ENCODE results near the gene TMEM200A. TPM values are rescaled to one million over a fixed set of nuclear protein-coding genes. Genes with fewer than 3 reads are reported as not detected.

TMEM200A gene
- total RNA-seq (0.74 and 0.75 TPM in 2 replicates), polyA plus RNA-seq (0.51 and 0.58 TPM in 2 replicates), polyA minus RNA-seq (1.0 and 1.5 TPM in 2 replicates), Bru-seq, nascent RNA (percentile 33 among the genes with signal in this experiment), BruChase-seq, experiment 1, labeled RNA remaining after a 6-hour chase (percentile 28 among the genes with signal in this experiment), BruChase-seq, experiment 2, labeled RNA remaining after a 2-hour chase (percentile 34 among the genes with signal in this experiment)
- polyA plus RNA-seq (2011; cell fraction: cytosol; rRNA removed) = 0.73 and 0.76 TPM in 2 replicates
- 0.34 and 0.78 TPM in 2 replicates for polyA plus RNA-seq (2011; cell fraction: nucleus; rRNA removed)
- polyA plus RNA-seq (2012) = 1.8 and 10.8 TPM in 2 replicates
- polyA minus RNA-seq (2011; cell fraction: cytosol; rRNA and poly(A)+ RNA removed) = not detected
- polyA minus RNA-seq (2011; cell fraction: nucleus; rRNA and poly(A)+ RNA removed) = 0.82 and 0.87 TPM in 2 replicates
- long read RNA-seq, partial matches to known transcripts = 0 of 2 reads
- long read RNA-seq, other reads (novel, unspliced or antisense) = 1 of 2 reads

DNA sequence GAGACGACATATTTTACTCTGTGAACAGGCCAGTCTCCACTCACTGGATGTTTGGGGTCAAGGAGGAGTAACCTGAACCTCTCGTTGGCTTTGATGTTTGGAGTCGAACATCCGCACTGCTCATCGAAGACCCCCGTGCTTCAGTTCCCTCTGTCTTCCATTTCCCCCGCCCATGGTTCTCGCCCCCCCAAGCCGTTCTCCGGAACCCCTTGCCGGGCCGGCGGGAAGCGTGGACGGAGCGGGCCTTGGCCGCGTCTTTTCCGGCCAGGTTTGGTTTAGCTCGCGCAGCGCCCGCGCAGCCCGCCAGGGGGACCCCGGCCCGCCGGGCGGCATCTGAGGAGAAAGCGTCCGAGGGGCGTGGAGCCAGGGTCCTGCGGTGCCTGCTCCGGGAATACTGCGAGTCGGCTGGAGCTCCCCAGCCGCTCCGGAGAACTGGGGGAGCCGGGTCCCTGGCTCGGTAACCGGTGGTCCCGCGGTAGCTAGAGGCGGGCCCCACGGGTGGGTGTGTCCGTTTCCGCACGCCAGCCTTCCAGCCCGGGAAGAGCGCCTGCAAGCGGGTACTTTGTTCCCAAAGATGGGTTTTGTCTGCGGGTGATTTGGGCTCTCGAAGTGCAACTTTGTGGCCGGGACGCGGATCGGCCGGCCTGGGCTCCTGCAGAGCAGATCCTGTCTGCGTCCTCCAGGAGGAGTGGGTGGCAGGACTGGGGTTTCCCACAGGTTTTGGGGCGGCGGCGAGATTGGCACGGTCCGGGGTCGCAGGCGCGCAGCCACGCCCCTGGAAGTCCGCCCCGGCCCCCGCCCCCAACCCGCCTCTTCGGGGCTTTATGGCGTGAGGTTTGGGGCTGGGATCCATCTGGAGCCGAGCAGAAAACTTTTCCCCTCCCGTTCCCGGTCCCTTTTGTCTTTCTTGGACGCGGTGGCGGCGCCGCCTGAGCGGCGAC is at the start of gene TMEM200A:
TMEM200A (plus strand) TSS at position 852 of the 941 bp plus-strand sequence. CDS start 74,406 bp downstream, outside the sequence.
- TF ChIP-seq EZH2 (IDR thresholded peaks at IDR 0.05; ENCODE audit: borderline replicate concordance, low read depth, low read length, severe bottlenecking) (peak; percentile 25), POLR2AphosphoS5 (IDR thresholded peaks at IDR 0.05; ENCODE audit: insufficient read depth, low read depth, low read length) (no peak), GATA2 (IDR thresholded peaks at IDR 0.05; ENCODE audit: insufficient read depth, insufficient read length, low read depth, low read length) (no peak), JUN (IDR thresholded peaks at IDR 0.05; ENCODE audit: borderline replicate concordance, insufficient read depth, insufficient read length, low read depth) (no peak), MAX (IDR thresholded peaks at IDR 0.05; ENCODE audit: insufficient read depth, insufficient read length) (no peak), FOS (IDR thresholded peaks at IDR 0.05; ENCODE audit: borderline replicate concordance, insufficient read depth, low read length) (no peak), MYC (IDR thresholded peaks at IDR 0.05; ENCODE audit: low read depth, low read length) (no peak), POLR2A (IDR thresholded peaks at IDR 0.05; ENCODE audit: low read depth, low read length) (no peak)
- TF ChIP-seq, protein P1, sequence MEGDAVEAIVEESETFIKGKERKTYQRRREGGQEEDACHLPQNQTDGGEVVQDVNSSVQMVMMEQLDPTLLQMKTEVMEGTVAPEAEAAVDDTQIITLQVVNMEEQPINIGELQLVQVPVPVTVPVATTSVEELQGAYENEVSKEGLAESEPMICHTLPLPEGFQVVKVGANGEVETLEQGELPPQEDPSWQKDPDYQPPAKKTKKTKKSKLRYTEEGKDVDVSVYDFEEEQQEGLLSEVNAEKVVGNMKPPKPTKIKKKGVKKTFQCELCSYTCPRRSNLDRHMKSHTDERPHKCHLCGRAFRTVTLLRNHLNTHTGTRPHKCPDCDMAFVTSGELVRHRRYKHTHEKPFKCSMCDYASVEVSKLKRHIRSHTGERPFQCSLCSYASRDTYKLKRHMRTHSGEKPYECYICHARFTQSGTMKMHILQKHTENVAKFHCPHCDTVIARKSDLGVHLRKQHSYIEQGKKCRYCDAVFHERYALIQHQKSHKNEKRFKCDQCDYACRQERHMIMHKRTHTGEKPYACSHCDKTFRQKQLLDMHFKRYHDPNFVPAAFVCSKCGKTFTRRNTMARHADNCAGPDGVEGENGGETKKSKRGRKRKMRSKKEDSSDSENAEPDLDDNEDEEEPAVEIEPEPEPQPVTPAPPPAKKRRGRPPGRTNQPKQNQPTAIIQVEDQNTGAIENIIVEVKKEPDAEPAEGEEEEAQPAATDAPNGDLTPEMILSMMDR (IDR thresholded peaks at IDR 0.05; ENCODE audit: extremely low read depth in 1 of 2, insufficient read depth in 1 of 2, low read depth in 1 of 2, low read length in 2 of 2) = peak; percentile 80 to 94
- dilution Hi-C loops (cut with MboI; ENCODE audit: extremely low pct_ligation_motif_present, low sequenced_read_pairs) = no loop called here
- Histone ChIP-seq H3K79me2 (ENCODE audit: control insufficient read depth, insufficient read depth, low read length) (no peaks in the 10 kb centered on the region), H3K4me3 (replicated peaks in 1 of 3; ENCODE audit: insufficient read depth in 1 of 3, low read depth in 1 of 3, low read length in 3 of 3) (peak within 1 kb of the TSS; percentile 43 to 72 (median 66)), H3K36me3 (ENCODE audit: control insufficient read depth in 2 of 2, extremely low read depth in 1 of 2, insufficient read depth in 2 of 2, low read length in 2 of 2) (no peaks in the 10 kb centered on the region), H3K4me1 (ENCODE audit: control insufficient read depth, extremely low read depth, insufficient read depth, low read length) (peaks cover 6% of the 10 kb centered on the region), H3K9me1 (replicated peaks; ENCODE audit: control insufficient read depth, extremely low read depth, insufficient read depth, low read length) (no peaks in the 10 kb centered on the region), H3K9ac (replicated peaks; ENCODE audit: extremely low read depth, insufficient read depth, low read length) (peak within 1 kb of the TSS; percentile 44), H2AFZ (ENCODE audit: low read depth, low read length) (peak within 1 kb of the TSS; percentile 94), H4K20me1 (replicated peaks; ENCODE audit: control insufficient read depth, extremely low read depth, insufficient read depth, low read length) (no peaks in the 10 kb centered on the region), H3K27ac (ENCODE audit: insufficient read depth, low read depth, low read length) (no peak within 1 kb of the TSS), H3K4me2 (ENCODE audit: insufficient read depth, low read length) (peak within 1 kb of the TSS; percentile 86), H3K9me3 (replicated peaks; ENCODE audit: control insufficient read depth, insufficient read depth, low read length) (no peaks in the 10 kb centered on the region), H3K27me3 (ENCODE audit: control insufficient read depth in 2 of 2, insufficient read depth in 2 of 2, low read length in 2 of 2) (peaks cover 22 to 34% of the 10 kb centered on the region in 2 experiments)
- POLR2A ChIA-PET = no interaction called here
- DNase-seq (ENCODE audit: low read depth, low spot score) (peak; percentile 38), FAIRE-seq (peak; percentile 37)
- CTCF ChIA-PET = interaction anchor here (0.6 to 5.9 kb wide), 36 partner anchors 20 to 494 kb away, joined by 3 to 161 read pairs (median 4); partner anchors contain the start of gene SMLR1
- no TSS peak for BruUV-seq (replicated peaks)
- intact Hi-C loops (cut with micrococcal nuclease) = loop anchor here (1.0 to 5.0 kb wide), 5 partner anchors 237 to 478 kb away; no protein-coding TSS in a partner anchor

Data from endothelial cell of umbilical vein (primary cell).